Activated naive CD8-positive, alpha-beta T cell treated with anti-CD3 and anti-CD28 coated beads, Interleukin-2, amount 50 U/mL, for 24 hours (primary cell): Measurements from ENCODE around the gene CCDC27.

Experiments
- ATAC-seq: fragments of 150-1000 bp; cut with Tn5 transposase; one replicate; pipeline ENCODE4 v1.10.0; 2021
- DNase-seq: peaks from one replicate; pipeline ENCODE4 v3.0.0; 2021
- H3K27ac Mint-ChIP-seq: one replicate; pipeline ENCODE4 v1.8.0; 2021; ENCODE audit warnings: mild to moderate bottlenecking, mixed read lengths
- H3K27me3 Mint-ChIP-seq: one replicate; pipeline ENCODE4 v1.8.0; 2021; ENCODE audit warnings: mixed read lengths
- H3K36me3 Mint-ChIP-seq: one replicate; pipeline ENCODE4 v1.8.0; 2021; ENCODE audit warnings: low read depth, mixed read lengths
- H3K4me1 Mint-ChIP-seq: one replicate; pipeline ENCODE4 v1.8.0; 2021; ENCODE audit warnings: mixed read lengths
- H3K4me3 Mint-ChIP-seq: one replicate; pipeline ENCODE4 v1.8.0; 2021; ENCODE audit warnings: mild to moderate bottlenecking, moderate library complexity, mixed read lengths
- H3K9me3 Mint-ChIP-seq: one replicate; pipeline ENCODE4 v1.8.0; 2021; ENCODE audit warnings: mixed read lengths

CCDC27 gene

DNA sequence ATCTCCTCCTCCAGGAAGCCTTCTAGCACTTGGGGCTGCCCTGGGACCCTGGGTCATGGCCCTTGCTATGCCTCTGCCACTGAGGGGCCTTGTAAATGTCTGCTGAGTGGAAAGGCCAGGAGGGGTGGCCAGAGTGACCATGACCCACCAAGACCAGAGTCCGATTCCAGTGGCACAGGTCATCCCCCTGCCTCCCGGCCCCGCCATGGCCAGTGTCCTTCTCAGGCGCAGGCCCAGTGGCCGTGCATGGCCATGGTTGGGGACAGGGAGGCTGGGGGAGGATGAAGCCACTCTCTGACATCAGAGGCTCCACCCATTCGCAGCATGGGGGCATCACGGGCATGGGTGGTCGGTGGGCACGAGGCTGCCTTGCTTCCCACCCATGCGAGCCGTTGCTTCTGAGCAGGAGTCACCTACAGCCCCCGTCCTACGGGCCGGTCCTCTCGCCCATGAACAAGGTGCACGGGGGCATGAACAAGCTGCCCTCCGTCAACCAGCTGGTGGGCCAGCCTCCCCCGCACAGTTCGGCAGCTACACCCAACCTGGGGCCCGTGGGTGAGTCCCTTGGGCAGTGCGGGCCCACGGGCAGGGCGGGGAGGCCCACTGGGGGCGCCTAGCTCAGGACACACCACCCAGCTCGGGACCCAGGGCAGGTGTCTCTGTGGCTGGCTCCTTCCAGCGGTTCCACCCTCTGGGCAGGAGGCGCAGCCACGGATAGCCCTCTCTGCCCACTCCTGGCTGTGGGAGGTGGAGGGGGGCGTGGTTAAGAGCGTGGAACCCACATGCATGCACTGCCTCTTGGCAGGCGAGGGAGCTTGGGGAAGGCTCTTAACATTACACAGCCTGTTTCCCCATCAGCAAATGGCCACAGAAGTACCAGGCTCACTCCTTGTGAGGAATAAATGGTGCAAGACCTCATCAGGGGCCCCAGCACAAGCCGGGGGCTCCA is 22.4 kb upstream of the CCDC27 start:
- H3K4me1 Mint-ChIP-seq: no peaks in the 10 kb centered on the region
- H3K4me3 Mint-ChIP-seq: no peak overlapping the region
- no peaks in the 10 kb centered on the region for H3K36me3 Mint-ChIP-seq
- no peaks in the 10 kb centered on the region for H3K27me3 Mint-ChIP-seq
- ATAC-seq: no peak
- no peak overlapping the region for H3K27ac Mint-ChIP-seq
- H3K9me3 Mint-ChIP-seq: no peaks in the 10 kb centered on the region
- DNase-seq: no peak

DNA sequence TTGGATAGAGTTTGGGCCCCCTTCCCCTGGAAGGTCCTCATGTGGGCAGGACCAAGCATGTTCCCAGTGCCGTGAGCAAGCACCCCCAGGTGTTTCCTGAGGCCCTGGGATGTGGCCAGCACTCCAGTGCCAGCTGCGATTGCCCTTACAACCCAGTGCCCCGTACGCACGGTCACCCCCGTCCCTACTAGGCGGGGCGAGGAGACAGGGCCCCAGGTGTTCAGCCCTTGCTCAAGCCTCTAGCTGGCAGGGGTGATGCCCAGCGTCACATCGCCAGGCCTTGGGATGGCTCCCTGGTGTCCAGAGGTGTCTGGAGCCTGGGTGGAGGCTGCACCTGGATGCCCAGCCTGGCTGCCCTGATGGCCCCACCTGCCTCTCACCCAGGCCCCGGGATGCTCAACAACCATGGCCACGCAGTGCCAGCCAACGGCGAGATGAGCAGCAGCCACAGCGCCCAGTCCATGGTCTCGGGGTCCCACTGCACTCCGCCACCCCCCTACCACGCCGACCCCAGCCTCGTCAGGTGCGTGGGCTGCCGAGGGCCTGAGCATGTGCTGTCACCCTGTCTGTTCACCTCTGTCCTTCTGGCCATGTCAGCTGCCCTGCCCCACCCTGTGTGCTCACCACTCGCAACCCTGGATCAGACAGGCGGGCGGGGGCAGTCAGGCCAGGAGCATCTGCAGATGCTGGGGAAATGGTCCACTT is 21.6 kb upstream of the CCDC27 start:
- H3K27ac Mint-ChIP-seq: no peak overlapping the region
- H3K9me3 Mint-ChIP-seq: no peaks in the 10 kb centered on the region
- no peaks in the 10 kb centered on the region for H3K4me1 Mint-ChIP-seq
- H3K27me3 Mint-ChIP-seq: no peaks in the 10 kb centered on the region
- no peaks in the 10 kb centered on the region for H3K36me3 Mint-ChIP-seq
- no peak for DNase-seq
- no peak overlapping the region for H3K4me3 Mint-ChIP-seq
- ATAC-seq: no peak

DNA sequence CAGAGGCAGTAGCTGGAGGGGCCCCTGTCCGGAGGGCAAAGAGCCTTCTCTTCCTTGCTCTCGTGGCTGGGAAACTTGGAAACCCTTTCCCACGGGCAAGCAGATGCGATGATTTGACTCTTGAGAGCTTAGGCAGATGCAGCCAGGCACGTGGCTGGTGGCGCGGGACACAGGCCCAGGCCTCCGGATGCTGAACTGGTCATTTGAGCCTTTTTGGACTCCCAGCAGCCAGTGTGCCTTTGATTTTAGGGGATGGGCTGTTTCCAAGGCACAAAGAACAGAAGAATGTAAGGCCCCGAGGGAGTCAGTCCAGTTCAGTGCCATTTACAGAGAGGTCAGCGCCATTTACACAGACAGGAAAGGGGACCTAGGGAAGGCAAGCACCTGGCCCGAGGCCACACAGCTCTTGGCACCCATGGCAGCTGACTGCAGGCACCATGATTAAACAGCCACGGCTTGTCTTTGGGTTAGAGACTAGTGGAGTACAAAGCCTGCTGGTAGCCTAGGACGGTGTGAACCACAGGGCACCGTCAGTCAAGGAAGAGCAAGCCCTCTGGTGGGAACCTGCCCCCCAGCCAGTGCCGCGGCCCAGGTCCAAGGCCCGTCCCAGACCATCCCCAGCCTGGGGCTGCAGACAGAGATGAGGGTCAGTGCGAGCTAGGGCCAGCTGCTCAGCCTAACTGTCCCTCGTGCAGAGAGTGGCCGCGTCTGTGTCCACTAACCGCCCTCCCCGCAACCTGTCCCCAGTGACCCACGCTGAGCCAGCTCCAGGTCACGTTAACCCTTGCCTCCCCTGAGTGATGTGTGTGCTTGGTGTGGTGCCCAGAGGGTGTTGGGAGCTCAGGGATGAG is 20.4 kb upstream of the CCDC27 start:
- Mint-ChIP-seq H3K9me3 (no peaks in the 10 kb centered on the region), H3K4me1 (no peaks in the 10 kb centered on the region), H3K27me3 (no peaks in the 10 kb centered on the region), H3K4me3 (no peak overlapping the region), H3K27ac (no peak overlapping the region), H3K36me3 (no peaks in the 10 kb centered on the region)
- DNase-seq (no peak), ATAC-seq (no peak)

DNA sequence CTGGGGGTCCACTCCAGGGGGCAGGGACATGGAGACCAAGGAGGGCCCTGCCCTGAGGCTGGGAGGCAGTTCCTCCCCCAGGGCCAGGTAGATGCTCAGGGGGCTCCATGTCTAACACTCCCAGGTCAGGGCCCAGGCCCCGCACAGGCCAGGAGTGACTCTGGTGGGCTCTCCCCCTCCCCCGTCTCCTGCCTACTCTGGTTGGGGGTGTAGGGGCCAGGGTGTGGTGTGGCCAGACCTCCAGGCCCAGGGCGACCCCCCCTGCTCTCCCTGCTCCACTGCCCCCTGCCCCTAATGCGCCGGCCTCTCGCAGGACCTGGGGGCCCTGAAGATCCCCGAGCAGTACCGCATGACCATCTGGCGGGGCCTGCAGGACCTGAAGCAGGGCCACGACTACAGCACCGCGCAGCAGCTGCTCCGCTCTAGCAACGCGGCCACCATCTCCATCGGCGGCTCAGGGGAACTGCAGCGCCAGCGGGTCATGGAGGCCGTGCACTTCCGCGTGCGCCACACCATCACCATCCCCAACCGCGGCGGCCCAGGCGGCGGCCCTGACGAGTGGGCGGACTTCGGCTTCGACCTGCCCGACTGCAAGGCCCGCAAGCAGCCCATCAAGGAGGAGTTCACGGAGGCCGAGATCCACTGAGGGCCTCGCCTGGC is 19.7 kb upstream of the CCDC27 start:
- H3K27ac Mint-ChIP-seq: no peak overlapping the region
- H3K4me1 Mint-ChIP-seq: no peaks in the 10 kb centered on the region
- H3K27me3 Mint-ChIP-seq: no peaks in the 10 kb centered on the region
- no peak for DNase-seq
- no peak overlapping the region for H3K4me3 Mint-ChIP-seq
- ATAC-seq: no peak
- H3K9me3 Mint-ChIP-seq: no peaks in the 10 kb centered on the region
- no peaks in the 10 kb centered on the region for H3K36me3 Mint-ChIP-seq

DNA sequence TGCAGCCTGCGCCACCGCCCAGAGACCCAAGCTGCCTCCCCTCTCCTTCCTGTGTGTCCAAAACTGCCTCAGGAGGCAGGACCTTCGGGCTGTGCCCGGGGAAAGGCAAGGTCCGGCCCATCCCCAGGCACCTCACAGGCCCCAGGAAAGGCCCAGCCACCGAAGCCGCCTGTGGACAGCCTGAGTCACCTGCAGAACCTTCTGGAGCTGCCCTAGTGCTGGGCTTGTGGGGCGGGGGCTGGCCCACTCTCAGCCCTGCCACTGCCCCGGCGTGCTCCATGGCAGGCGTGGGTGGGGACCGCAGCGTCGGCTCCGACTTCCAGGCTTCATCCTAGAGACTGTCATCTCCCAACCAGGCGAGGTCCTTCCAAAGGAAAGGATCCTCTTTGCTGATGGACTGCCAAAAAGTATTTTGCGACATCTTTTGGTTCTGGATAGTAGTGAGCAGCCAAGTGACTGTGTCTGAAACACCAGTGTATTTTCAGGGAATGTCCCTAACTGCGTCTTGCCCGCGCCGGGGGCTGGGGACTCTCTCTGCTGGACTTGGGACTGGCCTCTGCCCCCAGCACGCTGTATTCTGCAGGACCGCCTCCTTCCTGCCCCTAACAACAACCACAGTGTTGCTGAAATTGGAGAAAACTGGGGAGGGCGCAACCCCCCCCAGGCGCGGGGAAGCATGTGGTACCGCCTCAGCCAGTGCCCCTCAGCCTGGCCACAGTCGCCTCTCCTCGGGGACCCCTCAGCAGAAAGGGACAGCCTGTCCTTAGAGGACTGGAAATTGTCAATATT is 19.0 kb upstream of the CCDC27 start:
- no peak overlapping the region for H3K27ac Mint-ChIP-seq
- H3K27me3 Mint-ChIP-seq: no peaks in the 10 kb centered on the region
- H3K4me1 Mint-ChIP-seq: no peaks in the 10 kb centered on the region
- no peak overlapping the region for H3K4me3 Mint-ChIP-seq
- H3K36me3 Mint-ChIP-seq: no peaks in the 10 kb centered on the region
- ATAC-seq (no peak), DNase-seq (no peak)
- H3K9me3 Mint-ChIP-seq: no peaks in the 10 kb centered on the region

DNA sequence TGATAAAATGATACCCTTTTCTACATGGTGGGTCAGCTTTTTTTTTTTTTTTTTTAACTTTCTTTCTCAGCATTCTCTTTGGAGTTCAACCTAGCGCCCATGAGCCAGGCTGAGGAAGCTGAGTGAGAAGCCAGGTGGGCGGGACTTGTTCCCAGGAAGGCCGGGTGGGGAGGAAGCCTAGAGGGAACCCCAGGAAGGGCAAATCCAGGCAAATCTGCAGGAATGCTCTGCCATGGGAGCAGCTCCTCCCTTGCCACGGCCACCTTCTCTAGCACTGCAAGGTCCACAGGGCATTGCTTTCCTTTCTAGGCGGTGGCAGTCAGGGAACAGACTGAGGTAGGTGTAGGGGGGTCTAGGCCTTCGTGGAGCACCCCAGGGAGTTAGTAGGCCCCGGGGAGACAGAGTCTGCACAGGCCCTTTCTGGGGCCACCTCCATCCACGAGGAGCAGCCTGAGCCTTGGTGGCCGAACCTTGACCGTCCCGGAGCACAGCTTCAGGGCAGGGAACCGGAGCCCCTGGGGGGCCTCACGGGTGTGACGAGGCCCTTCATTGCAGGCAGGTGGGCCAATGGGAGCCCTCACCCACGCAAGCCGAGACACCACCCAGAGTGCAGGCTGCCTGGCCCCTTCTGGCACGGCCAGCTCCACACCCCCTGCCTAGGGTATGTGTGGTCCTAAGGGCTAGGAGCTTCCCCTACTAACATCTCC is 18.2 kb upstream of the CCDC27 start:
- H3K4me1 Mint-ChIP-seq: no peaks in the 10 kb centered on the region
- DNase-seq: no peak
- H3K36me3 Mint-ChIP-seq: no peaks in the 10 kb centered on the region
- no peak overlapping the region for H3K27ac Mint-ChIP-seq
- no peaks in the 10 kb centered on the region for H3K27me3 Mint-ChIP-seq
- H3K4me3 Mint-ChIP-seq: no peak overlapping the region
- ATAC-seq: no peak
- no peaks in the 10 kb centered on the region for H3K9me3 Mint-ChIP-seq

DNA sequence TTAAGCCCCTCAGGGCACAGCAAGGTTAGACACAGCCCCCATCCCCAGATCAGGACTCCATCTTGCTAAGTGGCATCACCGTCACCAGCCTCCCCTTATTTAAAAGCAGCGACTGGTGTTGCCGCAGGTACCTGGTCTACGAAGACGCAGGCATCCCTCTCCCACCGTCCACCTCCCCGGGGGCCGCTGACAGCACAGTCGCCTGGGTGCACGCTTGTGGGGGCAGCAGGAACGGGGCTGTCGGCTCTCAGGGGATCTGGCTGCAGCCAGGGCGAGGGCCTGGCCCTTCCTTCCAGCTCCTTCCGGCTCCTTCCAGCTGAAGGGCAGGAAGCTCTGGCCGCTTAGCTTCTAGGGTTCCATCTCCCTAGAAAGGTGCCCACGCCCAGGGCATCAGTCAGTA is 17.6 kb upstream of the CCDC27 start:
- no peak overlapping the region for H3K4me3 Mint-ChIP-seq
- DNase-seq (no peak), ATAC-seq (no peak)
- H3K4me1 Mint-ChIP-seq: no peaks in the 10 kb centered on the region
- no peaks in the 10 kb centered on the region for H3K36me3 Mint-ChIP-seq
- no peaks in the 10 kb centered on the region for H3K27me3 Mint-ChIP-seq
- no peak overlapping the region for H3K27ac Mint-ChIP-seq
- no peaks in the 10 kb centered on the region for H3K9me3 Mint-ChIP-seq

DNA sequence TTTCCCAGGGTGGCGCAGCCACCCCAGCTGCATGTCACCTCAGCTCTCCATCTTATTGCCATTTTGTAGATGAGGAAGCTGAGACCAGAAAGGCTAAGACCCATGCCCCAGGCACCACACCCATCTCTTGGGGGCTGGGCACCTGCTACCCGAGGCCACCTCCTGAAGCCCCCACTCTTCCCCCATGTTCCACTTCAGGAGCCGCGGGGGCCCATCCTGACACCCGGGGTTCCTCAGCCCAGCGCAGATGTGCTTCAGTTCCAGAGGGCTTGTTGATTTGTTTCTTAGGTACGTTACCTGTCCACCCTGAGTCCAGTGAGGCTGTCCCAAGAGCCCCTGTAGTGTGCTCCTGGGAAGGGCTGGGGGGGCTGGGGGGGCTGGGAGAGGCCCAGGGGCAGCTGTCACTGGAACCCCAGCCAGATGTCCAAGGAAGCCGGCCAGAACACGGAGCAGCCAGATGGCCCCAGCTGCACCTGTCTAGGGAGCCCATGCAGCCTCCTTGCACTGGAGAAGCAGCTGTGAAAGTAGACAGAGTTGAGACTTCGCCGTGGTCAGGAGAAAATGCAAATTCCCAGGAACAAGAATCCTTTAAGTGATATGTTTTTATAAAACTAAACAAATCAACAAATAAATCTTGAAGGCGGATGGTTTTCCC is 17.1 kb upstream of the CCDC27 start:
- Mint-ChIP-seq H3K4me1 (no peaks in the 10 kb centered on the region), H3K4me3 (no peak overlapping the region), H3K27ac (no peak overlapping the region), H3K36me3 (no peaks in the 10 kb centered on the region), H3K9me3 (no peaks in the 10 kb centered on the region), H3K27me3 (no peaks in the 10 kb centered on the region)
- ATAC-seq (no peak), DNase-seq (no peak)

DNA sequence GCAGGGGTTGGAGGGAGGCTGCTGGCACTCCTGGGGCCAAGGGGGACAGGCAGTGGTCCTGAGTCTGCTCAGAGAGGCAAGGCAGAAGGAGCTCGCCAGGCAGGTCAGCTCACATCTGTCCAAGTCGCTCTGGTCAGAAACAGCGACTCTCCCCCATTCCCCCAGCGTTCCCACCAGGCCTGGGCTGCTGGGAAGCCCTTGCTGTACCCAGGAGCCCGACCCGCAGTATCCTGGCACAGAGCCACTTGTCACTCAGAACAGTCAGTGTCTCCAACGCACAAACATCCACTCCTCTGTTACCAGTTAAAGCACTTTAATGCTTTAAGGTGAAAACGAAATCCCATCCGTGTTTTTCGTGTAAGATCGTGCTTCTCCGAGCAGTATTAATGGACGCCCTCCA is 16.6 kb upstream of the CCDC27 start:
- Mint-ChIP-seq H3K27me3 (no peaks in the 10 kb centered on the region), H3K27ac (no peak overlapping the region), H3K4me3 (no peak overlapping the region)

DNA sequence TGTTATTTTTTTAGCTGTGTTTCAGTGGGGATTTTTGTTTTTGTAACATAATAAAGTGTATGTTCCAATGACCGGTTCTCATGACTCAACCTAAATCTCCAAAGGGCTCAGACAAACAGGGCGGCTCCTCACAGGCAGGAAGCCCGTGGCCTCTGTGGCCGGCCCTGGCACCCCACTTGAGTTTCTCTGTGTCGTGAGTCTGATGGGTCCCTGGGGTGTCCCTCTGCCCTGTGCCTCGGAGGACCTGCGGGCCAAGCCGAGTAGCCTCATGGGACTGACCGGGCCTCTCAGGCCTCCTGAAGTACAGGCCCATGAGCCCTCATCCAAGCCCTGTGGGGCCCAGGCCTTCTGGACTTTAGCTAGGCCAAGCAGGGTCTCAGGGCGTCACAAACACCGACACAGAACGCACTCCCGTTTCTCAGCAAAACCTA is 16.1 kb upstream of the CCDC27 start:
- no peaks in the 10 kb centered on the region for H3K4me1 Mint-ChIP-seq
- H3K27ac Mint-ChIP-seq: no peak overlapping the region

More for the DNA sequence above, 16.6 kb upstream of the CCDC27 start:
- Mint-ChIP-seq H3K9me3 (no peaks in the 10 kb centered on the region), H3K4me1 (no peaks in the 10 kb centered on the region), H3K36me3 (no peaks in the 10 kb centered on the region)
- DNase-seq: no peak
- ATAC-seq: no peak

DNA sequence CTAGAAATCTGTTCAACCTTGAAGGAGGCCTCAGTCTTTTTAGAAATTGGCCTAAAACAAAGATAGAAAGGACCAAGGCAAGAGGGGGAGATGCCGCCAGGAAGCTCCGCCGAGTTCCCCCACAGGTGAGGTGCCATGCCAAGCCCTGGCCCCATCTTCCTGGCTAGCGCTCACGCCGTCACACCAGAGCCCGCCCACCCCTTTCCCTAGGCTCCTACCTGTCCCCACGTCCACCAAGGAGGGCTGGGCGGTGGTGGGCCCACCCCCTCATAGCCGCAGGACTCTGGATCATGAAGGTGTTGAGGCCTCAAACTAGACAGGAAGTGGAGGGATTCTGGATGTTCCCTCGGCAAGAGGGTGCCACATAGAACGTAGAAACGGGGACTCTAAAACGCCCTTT is 15.5 kb upstream of the CCDC27 start:
- Mint-ChIP-seq H3K4me1 (no peaks in the 10 kb centered on the region), H3K9me3 (no peaks in the 10 kb centered on the region), H3K36me3 (peaks cover 3% of the 10 kb centered on the region), H3K4me3 (no peak overlapping the region), H3K27me3 (no peaks in the 10 kb centered on the region), H3K27ac (no peak overlapping the region)
- no peak for DNase-seq
- no peak for ATAC-seq

More for the DNA sequence above, 16.1 kb upstream of the CCDC27 start:
- Mint-ChIP-seq H3K36me3 (no peaks in the 10 kb centered on the region), H3K4me3 (no peak overlapping the region), H3K27me3 (no peaks in the 10 kb centered on the region), H3K9me3 (no peaks in the 10 kb centered on the region)
- ATAC-seq (no peak), DNase-seq (no peak)

DNA sequence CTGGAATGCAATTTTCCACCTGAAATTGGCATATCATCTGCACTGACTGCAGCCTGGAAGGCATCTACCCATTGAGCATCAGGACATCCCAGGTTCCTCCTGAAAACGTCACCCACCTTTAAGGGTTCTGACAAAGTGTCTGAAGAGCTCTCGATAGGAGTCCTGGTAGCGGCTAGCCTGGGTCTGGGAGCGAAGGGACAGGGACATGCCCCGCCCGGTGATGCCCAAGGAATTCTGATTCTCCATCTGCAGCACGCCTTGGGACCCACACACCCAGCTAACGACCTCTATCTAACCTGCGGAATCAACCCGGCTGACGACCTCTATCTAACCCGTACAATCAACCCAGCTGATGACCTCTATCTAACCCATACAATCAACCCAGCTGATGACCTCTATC is 13.3 kb upstream of the CCDC27 start:
- no peak for ATAC-seq
- Mint-ChIP-seq H3K4me1 (no peaks in the 10 kb centered on the region), H3K36me3 (peaks cover 3% of the 10 kb centered on the region), H3K27me3 (no peaks in the 10 kb centered on the region), H3K4me3 (no peak overlapping the region), H3K27ac (no peak overlapping the region), H3K9me3 (no peaks in the 10 kb centered on the region)
- DNase-seq: no peak

DNA sequence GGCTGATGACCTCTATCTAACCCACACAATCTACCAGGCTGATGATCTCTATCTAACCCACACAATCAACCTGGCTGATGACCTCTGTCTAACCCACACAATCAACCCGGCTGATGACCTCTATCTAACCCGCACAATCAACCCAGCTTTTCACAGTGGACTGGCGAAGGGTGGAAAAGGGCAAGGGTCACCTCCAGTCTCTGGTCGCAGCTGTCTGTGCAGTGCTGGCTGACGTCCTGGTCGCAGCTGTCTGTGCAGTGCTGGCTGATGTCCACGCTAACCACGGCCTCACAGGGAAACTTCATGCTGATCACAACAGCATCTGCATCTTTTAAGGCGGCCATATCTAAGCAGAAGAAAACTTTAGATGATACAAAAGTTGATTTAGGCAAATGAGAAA is 12.2 kb upstream of the CCDC27 start:
- Mint-ChIP-seq H3K9me3 (no peaks in the 10 kb centered on the region), H3K4me3 (no peak overlapping the region), H3K36me3 (peaks cover 3% of the 10 kb centered on the region), H3K27me3 (no peaks in the 10 kb centered on the region), H3K27ac (no peak overlapping the region), H3K4me1 (peaks cover 1% of the 10 kb centered on the region)
- ATAC-seq (no peak), DNase-seq (no peak)
